Glutamatergic neuron (in vitro differentiated cells): ENCODE measurements around the gene TSPAN4. TPM values are rescaled to one million over a fixed set of nuclear protein-coding genes. Genes with fewer than 3 reads are reported as not detected.

Experiments
- DNase-seq: peaks from one replicate; pipeline ENCODE4 v3.0.0; 2022
- H3K27ac Mint-ChIP-seq: one replicate; pipeline ENCODE4 v1.8.0; 2020; ENCODE audit warnings: mild to moderate bottlenecking, mixed read lengths, inconsistent platforms; ENCODE audit not compliant: unreplicated experiment
- H3K27me3 Mint-ChIP-seq: one replicate; pipeline ENCODE4 v1.8.0; 2020; ENCODE audit warnings: mild to moderate bottlenecking, moderate library complexity, mixed read lengths, inconsistent platforms; ENCODE audit not compliant: unreplicated experiment
- H3K36me3 Mint-ChIP-seq: one replicate; pipeline ENCODE4 v1.8.0; 2020; ENCODE audit warnings: mild to moderate bottlenecking, mixed read lengths, inconsistent platforms; ENCODE audit not compliant: unreplicated experiment
- H3K4me1 Mint-ChIP-seq: one replicate; pipeline ENCODE4 v1.8.0; 2020; ENCODE audit warnings: mild to moderate bottlenecking, low read depth, mixed read lengths, inconsistent platforms; ENCODE audit not compliant: unreplicated experiment
- H3K4me3 Mint-ChIP-seq: one replicate; pipeline ENCODE4 v1.8.0; 2020; ENCODE audit warnings: mild to moderate bottlenecking, mixed read lengths, inconsistent platforms; ENCODE audit not compliant: unreplicated experiment
- H3K9me3 Mint-ChIP-seq: one replicate; pipeline ENCODE4 v1.8.0; 2020; ENCODE audit warnings: mild to moderate bottlenecking, moderate library complexity, mixed read lengths, inconsistent platforms; ENCODE audit not compliant: unreplicated experiment
- total RNA-seq: library from RNA; stranded (reverse); fragmentation: NEBNext Ultra II Directional; extraction: Animal tissue kit (Norgen Biotek cat#: 25700); gene quantifications from one replicate; pipeline ENCODE4 v1.2.1, GENCODE V29; 2021; ENCODE audit not compliant: unreplicated experiment
- TF ChIP-seq, protein P1 (sequence below): fragments of 200-600 bp; sonication (generic); IDR thresholded peaks from one replicate; pipeline ENCODE4 v1.5.0; 2021; ENCODE audit not compliant: partially characterized antibody, unreplicated experiment

TSPAN4 gene
- total RNA-seq, 1 donor from 2014 or later, result 82.5 TPM

DNA sequence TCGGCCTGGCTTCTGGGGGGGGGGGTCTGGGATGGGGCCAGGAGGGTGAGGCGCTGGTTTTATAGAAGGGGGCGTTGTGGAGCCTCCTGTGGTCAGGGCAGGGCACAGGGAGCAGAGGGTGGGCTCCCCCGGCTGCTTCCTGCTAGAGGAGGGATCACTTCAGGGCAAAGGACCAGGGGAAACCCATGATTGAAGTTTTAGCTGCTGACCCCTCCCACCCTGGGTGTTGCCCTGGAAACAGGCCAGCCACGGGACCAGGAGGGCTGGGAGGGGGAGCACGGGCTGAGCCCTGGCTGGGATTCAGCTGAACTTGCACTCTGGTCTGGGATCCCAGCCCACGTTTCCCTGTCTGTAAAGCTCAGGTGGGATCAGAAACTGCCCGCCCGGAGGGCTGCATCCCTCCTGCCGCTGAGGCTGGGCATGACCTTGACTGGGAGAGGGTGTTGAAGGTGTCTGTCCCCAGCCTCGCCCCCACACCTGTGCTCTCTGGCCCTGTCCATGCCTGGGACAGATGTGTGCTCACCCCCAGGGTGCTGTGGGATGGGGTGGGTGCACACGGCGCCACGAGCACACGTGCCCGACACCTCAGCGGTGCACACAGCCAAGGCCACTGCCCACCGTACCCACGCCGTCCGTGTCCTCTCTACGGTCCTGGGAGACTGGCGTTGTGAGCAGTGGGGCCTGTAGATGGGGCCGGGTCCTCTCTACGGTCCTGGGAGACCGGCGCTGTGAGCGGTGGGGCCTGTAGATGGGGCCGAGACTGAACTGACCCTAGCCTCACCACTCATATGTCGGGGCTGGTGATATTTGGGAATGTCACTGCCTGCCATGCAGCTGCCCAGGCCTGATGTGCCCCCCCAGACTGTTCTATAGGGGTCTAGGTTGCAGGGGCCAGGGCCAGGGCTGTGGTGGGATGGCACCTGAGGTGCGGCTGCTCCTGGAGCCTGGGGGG lies 2.3 kb downstream of the TSPAN4 start:
- H3K36me3 Mint-ChIP-seq, result no peaks in the 10 kb centered on the region
- H3K4me1 Mint-ChIP-seq, result peaks cover 14% of the 10 kb centered on the region
- peaks cover 17% of the 10 kb centered on the region for H3K9me3 Mint-ChIP-seq
- TF ChIP-seq, protein P1, sequence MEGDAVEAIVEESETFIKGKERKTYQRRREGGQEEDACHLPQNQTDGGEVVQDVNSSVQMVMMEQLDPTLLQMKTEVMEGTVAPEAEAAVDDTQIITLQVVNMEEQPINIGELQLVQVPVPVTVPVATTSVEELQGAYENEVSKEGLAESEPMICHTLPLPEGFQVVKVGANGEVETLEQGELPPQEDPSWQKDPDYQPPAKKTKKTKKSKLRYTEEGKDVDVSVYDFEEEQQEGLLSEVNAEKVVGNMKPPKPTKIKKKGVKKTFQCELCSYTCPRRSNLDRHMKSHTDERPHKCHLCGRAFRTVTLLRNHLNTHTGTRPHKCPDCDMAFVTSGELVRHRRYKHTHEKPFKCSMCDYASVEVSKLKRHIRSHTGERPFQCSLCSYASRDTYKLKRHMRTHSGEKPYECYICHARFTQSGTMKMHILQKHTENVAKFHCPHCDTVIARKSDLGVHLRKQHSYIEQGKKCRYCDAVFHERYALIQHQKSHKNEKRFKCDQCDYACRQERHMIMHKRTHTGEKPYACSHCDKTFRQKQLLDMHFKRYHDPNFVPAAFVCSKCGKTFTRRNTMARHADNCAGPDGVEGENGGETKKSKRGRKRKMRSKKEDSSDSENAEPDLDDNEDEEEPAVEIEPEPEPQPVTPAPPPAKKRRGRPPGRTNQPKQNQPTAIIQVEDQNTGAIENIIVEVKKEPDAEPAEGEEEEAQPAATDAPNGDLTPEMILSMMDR, result no peak
- H3K4me3 Mint-ChIP-seq, result peak overlapping the region; percentile 59
- peak; percentile 75 for DNase-seq
- H3K27me3 Mint-ChIP-seq, result peaks cover 7% of the 10 kb centered on the region
- H3K27ac Mint-ChIP-seq, result no peak overlapping the region

DNA sequence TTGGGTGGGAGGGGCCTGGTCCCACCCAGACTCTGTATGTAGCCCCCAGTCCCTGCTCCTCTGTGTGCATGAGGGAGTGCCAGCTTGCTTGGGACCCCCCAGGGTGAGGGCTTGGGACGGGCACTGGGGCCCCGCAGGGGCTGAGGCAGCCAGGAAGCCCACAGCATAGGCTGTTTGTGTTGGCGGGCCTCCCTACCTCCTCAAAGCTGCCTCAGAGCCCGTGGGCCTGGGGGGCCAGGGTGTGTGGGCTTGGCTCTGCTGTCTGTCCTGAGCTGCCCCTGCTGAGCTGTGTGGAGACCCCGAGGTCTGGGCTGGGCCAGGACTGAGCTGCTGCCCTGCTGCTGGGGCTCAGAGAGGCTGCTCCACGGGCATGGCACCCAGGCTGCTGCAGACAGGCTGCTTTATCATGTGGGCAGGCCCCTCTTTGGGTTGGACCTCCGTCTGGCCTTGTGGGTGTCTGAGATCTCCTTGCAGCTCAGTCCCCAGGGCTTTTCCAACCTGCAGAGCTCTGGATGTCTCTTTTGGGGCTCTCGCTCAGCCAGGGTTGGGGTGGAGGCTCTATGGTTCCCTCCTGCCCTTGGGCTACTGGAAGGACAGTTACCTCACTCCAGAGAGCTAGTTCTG lies 3.3 kb downstream of the TSPAN4 start:
- Mint-ChIP-seq H3K36me3 (no peaks in the 10 kb centered on the region), H3K4me1 (peaks cover 7% of the 10 kb centered on the region), H3K27ac (no peak overlapping the region), H3K4me3 (no peak overlapping the region), H3K9me3 (peaks cover 7% of the 10 kb centered on the region), H3K27me3 (peaks cover 4% of the 10 kb centered on the region)
- TF ChIP-seq, protein P1, result no peak
- no peak for DNase-seq

DNA sequence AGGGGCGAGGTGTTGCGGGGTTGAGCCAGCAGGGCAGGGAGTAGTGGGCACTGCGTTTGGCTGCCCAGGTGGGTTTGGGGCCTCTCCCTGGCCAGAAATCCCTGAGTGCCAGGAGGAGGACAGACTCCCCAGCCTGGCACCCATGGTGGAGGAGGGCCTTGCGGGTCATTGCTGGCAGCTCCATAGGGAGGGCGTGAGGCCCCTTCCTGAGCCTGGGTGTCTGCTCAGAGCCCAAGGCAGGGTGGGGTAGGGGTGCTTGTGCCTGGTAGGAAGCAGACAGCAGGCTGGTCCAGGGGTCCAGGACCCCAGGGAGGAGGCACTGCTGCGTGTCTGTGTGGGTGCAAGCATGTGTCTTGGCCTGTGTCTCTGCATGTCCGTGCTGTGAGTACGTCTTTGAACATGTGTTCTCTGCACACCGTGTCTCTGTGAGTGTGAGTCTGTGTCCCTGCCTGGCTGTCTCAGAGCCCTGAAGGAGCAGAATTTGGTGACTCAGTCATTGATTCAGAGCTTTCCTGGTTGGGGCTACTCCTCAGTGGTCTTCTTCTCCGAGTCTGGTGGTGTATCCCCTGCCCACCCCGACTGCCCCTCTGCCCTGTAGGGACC lies 3.9 kb downstream of the TSPAN4 start:
- Mint-ChIP-seq H3K27ac (peak overlapping the region; percentile 48), H3K4me1 (peaks cover 4% of the 10 kb centered on the region), H3K4me3 (peak overlapping the region; percentile 34), H3K9me3 (peaks cover 3% of the 10 kb centered on the region), H3K27me3 (no peaks in the 10 kb centered on the region), H3K36me3 (no peaks in the 10 kb centered on the region)
- no peak for DNase-seq
- TF ChIP-seq, protein P1, result no peak

- Mint-ChIP-seq H3K4me1 (peaks cover 6% of the 10 kb centered on the region), H3K36me3 (no peaks in the 10 kb centered on the region), H3K9me3 (peaks cover 5% of the 10 kb centered on the region), H3K4me3 (no peak overlapping the region), H3K27ac (no peak overlapping the region), H3K27me3 (peaks cover 3% of the 10 kb centered on the region)
- TF ChIP-seq, protein P1, result no peak
- DNase-seq, result no peak
Measured at GRCh38 chr11:847876-848275, 5.2 kb downstream of the TSPAN4 start.
